Choroid plexus epithelial cell (primary cell): ENCODE data around the gene PFKFB4.
"Not testable (repeated sequence)": the region's sequence is repeated elsewhere in the genome, so short reads cannot be mapped to it uniquely, and the experiment has no call there.

ENCODE experiments used
- DNase-seq: peaks from one replicate; pipeline ENCODE4 v3.0.0-alpha.2; 2010; ENCODE audit warnings: low read depth
- H3K4me3 ChIP-seq: 2 replicates; pipeline ENCODE4 v1.5.1; 2011; ENCODE audit warnings: low read depth, mild to moderate bottlenecking, control low read depth, low read length, moderate library complexity
- TF ChIP-seq, protein P1 (sequence below): conservative IDR thresholded peaks from 2 replicates; pipeline ENCODE4 v1.5.1; 2011; ENCODE audit warnings: low read depth, mild to moderate bottlenecking, control low read depth, inconsistent platforms, low read length, moderate library complexity

The PFKFB4 gene

GRCh38 chr3:48538451-48538850 lies 18.2 kb downstream of the PFKFB4 start:
- TF ChIP-seq, protein P1, sequence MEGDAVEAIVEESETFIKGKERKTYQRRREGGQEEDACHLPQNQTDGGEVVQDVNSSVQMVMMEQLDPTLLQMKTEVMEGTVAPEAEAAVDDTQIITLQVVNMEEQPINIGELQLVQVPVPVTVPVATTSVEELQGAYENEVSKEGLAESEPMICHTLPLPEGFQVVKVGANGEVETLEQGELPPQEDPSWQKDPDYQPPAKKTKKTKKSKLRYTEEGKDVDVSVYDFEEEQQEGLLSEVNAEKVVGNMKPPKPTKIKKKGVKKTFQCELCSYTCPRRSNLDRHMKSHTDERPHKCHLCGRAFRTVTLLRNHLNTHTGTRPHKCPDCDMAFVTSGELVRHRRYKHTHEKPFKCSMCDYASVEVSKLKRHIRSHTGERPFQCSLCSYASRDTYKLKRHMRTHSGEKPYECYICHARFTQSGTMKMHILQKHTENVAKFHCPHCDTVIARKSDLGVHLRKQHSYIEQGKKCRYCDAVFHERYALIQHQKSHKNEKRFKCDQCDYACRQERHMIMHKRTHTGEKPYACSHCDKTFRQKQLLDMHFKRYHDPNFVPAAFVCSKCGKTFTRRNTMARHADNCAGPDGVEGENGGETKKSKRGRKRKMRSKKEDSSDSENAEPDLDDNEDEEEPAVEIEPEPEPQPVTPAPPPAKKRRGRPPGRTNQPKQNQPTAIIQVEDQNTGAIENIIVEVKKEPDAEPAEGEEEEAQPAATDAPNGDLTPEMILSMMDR, result no peak
- DNase-seq, result no peak
- H3K4me3 ChIP-seq, result no peak overlapping the region

- no peak for DNase-seq
- no peak overlapping the region for H3K4me3 ChIP-seq
- TF ChIP-seq, protein P1, result no peak
Measured at GRCh38 chr3:48536785-48537184, 19.8 kb downstream of the PFKFB4 start.

GRCh38 chr3:48536116-48536515 lies 20.5 kb downstream of the PFKFB4 start:
- DNase-seq, result no peak
- TF ChIP-seq, protein P1, result no peak
- no peak overlapping the region for H3K4me3 ChIP-seq

- TF ChIP-seq, protein P1, result no peak
- DNase-seq, result no peak
- no peak overlapping the region for H3K4me3 ChIP-seq
Measured at GRCh38 chr3:48535578-48535977, 21.0 kb downstream of the PFKFB4 start.

GRCh38 chr3:48532977-48533337 lies 23.6 kb downstream of the PFKFB4 start:
- TF ChIP-seq, protein P1, result no peak
- DNase-seq, result no peak
- no peak overlapping the region for H3K4me3 ChIP-seq

- TF ChIP-seq, protein P1, result no peak
- no peak for DNase-seq
- H3K4me3 ChIP-seq, result no peak overlapping the region
Measured at GRCh38 chr3:48532271-48532976, 24.2 kb downstream of the PFKFB4 start.

DNA sequence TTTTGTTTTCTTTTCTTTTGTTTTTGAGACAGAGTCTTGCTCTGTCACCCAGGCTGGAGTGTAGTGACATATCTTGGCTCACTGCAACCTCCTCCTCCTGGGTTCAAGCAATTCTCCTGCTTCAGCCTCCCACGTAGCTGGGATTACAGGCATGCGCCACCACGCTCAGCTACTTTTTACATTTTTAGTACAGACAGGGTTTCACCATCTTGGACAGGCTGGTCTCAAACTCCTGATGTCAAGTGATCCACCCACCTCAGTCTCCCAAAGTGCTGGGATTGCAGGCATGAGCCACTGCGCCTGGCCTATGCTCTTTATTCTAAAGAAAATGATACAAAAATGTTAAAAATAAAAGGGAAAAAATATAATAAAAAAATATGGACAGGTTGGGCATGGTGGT lies 25.9 kb downstream of the PFKFB4 start:
- H3K4me3 ChIP-seq, DNase-seq: not testable (repeated sequence)
